K562 (cell line): ENCODE data around the gene SAXO1. TPM values are rescaled to one million over a fixed set of nuclear protein-coding genes. Genes with fewer than 3 reads are reported as not detected.

Source experiments
- CEBPG ChIP-seq, 3 experiments: fragments of 200-800 bp in 1 of 3; sonication (Bioruptor generic) in 1 of 3; sonication (generic) in 1 of 3; formaldehyde crosslinking in 1 of 3; IDR thresholded peaks in 2 of 3; conservative IDR thresholded peaks in 1 of 3; 2 replicates each; pipeline versions ENCODE4 v1.6.1 to v1.8.0; 2016 to 2022; ENCODE audit warnings: missing compliant biosample characterization in 2 of 3, missing genetic modification characterization in 2 of 3, mild to moderate bottlenecking in 1 of 3, missing genetic modification reagents in 1 of 3
- HCFC1 ChIP-seq: IDR thresholded peaks from 2 replicates; pipeline ENCODE4 v1.6.1; 2012; ENCODE audit warnings: low read depth, low read length, improper control_type of control experiment
- KDM5B ChIP-seq: fragments of 200-600 bp; sonication (generic); IDR thresholded peaks from 2 replicates; pipeline ENCODE4 v1.6.1; 2012; ENCODE audit warnings: low read depth, mild to moderate bottlenecking, moderate library complexity, low read length, control low read depth, inconsistent platforms; ENCODE audit not compliant: insufficient replicate concordance
- LCOR ChIP-seq: sonication (generic); formaldehyde crosslinking; IDR thresholded peaks from 2 replicates; pipeline ENCODE4 v1.8.0; 2022; ENCODE audit warnings: mild to moderate bottlenecking, missing genetic modification reagents
- MTA3 ChIP-seq: fragments of 450-650 bp; formaldehyde crosslinking; IDR thresholded peaks from 2 replicates; pipeline ENCODE4 v1.6.1; 2017; ENCODE audit warnings: mild to moderate bottlenecking, borderline replicate concordance
- NFRKB ChIP-seq: fragments of 450-650 bp; IDR thresholded peaks from 2 replicates; pipeline ENCODE4 v1.6.1; 2016; ENCODE audit warnings: low read depth
- RBM14 ChIP-seq: fragments of 200-400 bp; formaldehyde crosslinking; IDR thresholded peaks from 2 replicates; pipeline ENCODE4 v1.6.1; 2018; ENCODE audit warnings: low read depth, mild to moderate bottlenecking, low read length, moderate library complexity, borderline replicate concordance; ENCODE audit not compliant: insufficient read depth
- SMAD1 ChIP-seq: fragments of 150-350 bp; IDR thresholded peaks from 2 replicates; pipeline ENCODE4 v1.6.1; 2014; ENCODE audit warnings: low read length, low read depth; ENCODE audit not compliant: partially characterized antibody
- SMARCE1 ChIP-seq: fragments of 450-650 bp; IDR thresholded peaks from 2 replicates; pipeline ENCODE4 v1.7.1; 2016; ENCODE audit warnings: mild to moderate bottlenecking
- SOX6 ChIP-seq: fragments of 450-650 bp; IDR thresholded peaks from 2 replicates; pipeline ENCODE4 v1.6.1; 2014; ENCODE audit warnings: mild to moderate bottlenecking
- SP1 ChIP-seq: sonication (generic); formaldehyde crosslinking; IDR thresholded peaks from 2 replicates; pipeline ENCODE4 v1.8.1; 2022; ENCODE audit warnings: mild to moderate bottlenecking, missing genetic modification reagents
- STAG1 ChIP-seq: sonication (generic); formaldehyde crosslinking; IDR thresholded peaks from 2 replicates; pipeline ENCODE4 v1.5.0; 2020; ENCODE audit warnings: missing genetic modification reagents, borderline replicate concordance
- STAT5A ChIP-seq: IDR thresholded peaks from 2 replicates; pipeline ENCODE4 v1.6.1; 2012; ENCODE audit warnings: low read length, inconsistent platforms, borderline replicate concordance
- ZBTB40 ChIP-seq, 2 experiments: fragments of 450-650 bp in 1 of 2; sonication (generic) in 1 of 2; formaldehyde crosslinking in 1 of 2; IDR thresholded peaks; 2 replicates each; pipeline versions ENCODE4 v1.7.1 to v1.9.0; 2016 to 2022; ENCODE audit warnings: inconsistent platforms in 1 of 2, mild to moderate bottlenecking in 1 of 2, missing genetic modification reagents in 1 of 2
- ZC3H8 ChIP-seq: fragments of 450-650 bp; IDR thresholded peaks from 2 replicates; pipeline ENCODE4 v1.6.1; 2017
- ZFP36 ChIP-seq: fragments of 150-350 bp; IDR thresholded peaks from 2 replicates; pipeline ENCODE4 v1.6.1; 2018; ENCODE audit warnings: low read length, low read depth; ENCODE audit not compliant: partially characterized antibody
- polyA plus RNA-seq, 8 experiments: library from polyadenylated mRNA; depleted of rRNA in 4 of 8; stranded (reverse) in 5 of 8; unstranded in 3 of 8; fragments of >200 nt; fragmentation: Nextera tagmentation in 2 of 8; fragmentation: Illumina TruSeq in 1 of 8; extraction: Ambion mirVana in 2 of 8; extraction: Trizol in 1 of 8; gene quantifications; 2 replicates each; pipeline versions ENCODE4 v1.2.1 to v1.2.3, GENCODE V29; 2011 to 2014; ENCODE audit warnings: inconsistent platforms in 1 of 8, missing spikeins in 1 of 8
- total RNA-seq, 7 experiments: library from RNA; depleted of rRNA in 6 of 7; stranded (reverse); fragments of >200 nt in 6 of 7; fragmentation: Illumina TruSeq in 2 of 7; extraction: Trizol in 2 of 7; gene quantifications; 2 replicates each; pipeline versions ENCODE4 v1.2.1 to v1.2.3, GENCODE V29; 2011 to 2021; ENCODE audit warnings: low replicate concordance in 1 of 7

The SAXO1 gene
- total and polyA plus RNA-seq, 9 of the 15 experiments (the other 6 are each of a cell fraction or from before 2014, with no cell fraction given), result 0.04 TPM; not detected in 8

- TF ChIP-seq SMARCE1 (0 out of 2 replicates have a peak, but pooled peaks have one; percentile 44), SP1 (CRISPR knock-in tag) (peak; percentile 70; the same call in 1 of the 2 replicates), MTA3 (no peak; the same call in 1 of the 2 replicates), ZBTB40 (IDR thresholded peaks at IDR 0.05) (peak; percentile 81), ZBTB40 (CRISPR knock-in tag; IDR thresholded peaks at IDR 0.05) (no peak), STAG1 (CRISPR knock-in tag) (no peak), HCFC1 (peak; percentile 63; the same call in 1 of the 2 replicates), STAT5A (no peak), KDM5B (peak; percentile 98), ZFP36 (no peak), RBM14 (no peak), ZC3H8 (no peak), LCOR (CRISPR knock-in tag) (peak; percentile 53; the same call in 1 of the 2 replicates), SMAD1 (peak; percentile 15), CEBPG (CRISPR knock-in tag; IDR thresholded peaks at IDR 0.05) (no peak), CEBPG (tag; conservative IDR thresholded peaks at IDR 0.05 in 1 of 2, IDR thresholded peaks at IDR 0.05 in 1 of 2) (no peak), SOX6 (peak; percentile 53), NFRKB (0 out of 2 replicates have a peak, but pooled peaks have one; percentile 60)
Measured at GRCh38 chr9:19048966-19049916, 16.2 kb upstream of the SAXO1 start, which contains the start of gene RRAGA (continued).
